ENCODE results near the gene FGFR4.
"Not testable (repeated sequence)": the region's sequence is repeated elsewhere in the genome, so short reads cannot be mapped to it uniquely, and the experiment has no call there.

The FGFR4 gene

DNA sequence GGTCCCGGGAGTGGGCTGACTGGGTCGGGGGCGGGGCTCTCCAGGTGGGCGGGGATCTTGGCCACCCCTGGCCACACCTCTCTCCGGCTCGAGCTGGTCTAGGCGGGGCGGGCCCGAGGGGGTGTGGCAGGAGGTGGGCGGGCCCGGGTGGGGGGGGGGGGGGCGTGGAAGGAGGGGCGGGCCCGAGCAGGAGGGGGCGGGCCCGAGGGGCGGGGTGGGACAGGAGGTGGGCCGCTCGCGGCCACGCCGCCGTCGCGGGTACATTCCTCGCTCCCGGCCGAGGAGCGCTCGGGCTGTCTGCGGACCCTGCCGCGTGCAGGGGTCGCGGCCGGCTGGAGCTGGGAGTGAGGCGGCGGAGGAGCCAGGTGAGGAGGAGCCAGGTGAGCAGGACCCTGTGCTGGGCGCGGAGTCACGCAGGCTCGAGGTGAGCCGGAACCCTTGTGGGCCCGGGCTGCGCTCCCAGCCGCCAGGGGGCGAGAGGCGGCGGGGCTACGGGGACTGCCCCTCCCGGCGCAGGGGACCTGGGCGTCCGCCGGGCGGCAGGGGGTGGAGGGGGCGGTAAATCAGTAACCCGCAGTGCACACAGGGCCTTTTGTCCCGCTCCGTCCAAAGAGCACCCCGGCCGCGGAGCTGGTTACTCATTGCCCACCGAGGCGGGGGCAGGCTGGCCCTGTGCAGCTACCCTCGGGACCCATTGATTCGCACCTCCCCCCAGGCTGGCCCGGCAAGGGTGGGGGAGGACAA, at the start of gene FGFR4:
TSS of gene FGFR4 (plus strand) at position 262 of the 744 bp plus-strand sequence. CDS start 2,688 bp downstream, outside the sequence.
- peak; percentile 91 for ATAC-seq
- Mint-ChIP-seq H3K4me1 (peaks cover 13% of the 10 kb centered on the region), H3K4me3 (peak within 1 kb of the TSS; percentile 63 to 78), H3K27ac (no peak within 1 kb of the TSS), H3K27me3 (peaks cover 62% of the 10 kb centered on the region), H3K9me3 (no peaks in the 10 kb centered on the region)
- peak; percentile 70 to 76 for DNase-seq

DNA sequence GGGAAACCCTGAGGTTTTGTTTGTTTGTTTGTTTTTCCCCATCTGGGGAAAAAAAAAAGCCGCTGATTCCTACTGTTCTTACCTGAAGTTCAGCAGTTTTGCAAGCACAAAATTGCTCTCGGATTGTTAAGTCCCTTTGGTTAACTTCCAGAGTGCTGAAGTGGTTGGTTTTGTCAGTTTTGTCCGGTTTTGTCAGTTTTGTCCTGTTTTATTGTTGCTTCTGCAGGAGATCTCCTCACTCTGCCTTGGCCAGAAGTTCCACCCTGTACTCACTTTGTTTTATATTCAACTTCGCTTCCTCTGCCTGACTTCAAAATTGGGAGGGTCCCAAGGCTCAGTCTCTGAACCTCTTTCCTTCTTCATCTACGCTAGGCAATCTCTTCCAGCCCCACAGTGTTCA, 49.8 kb upstream of the FGFR4 start:
- no peak for DNase-seq
- Mint-ChIP-seq H3K4me3 (no peak overlapping the region), H3K27me3 (no peaks in the 10 kb centered on the region), H3K4me1 (peaks cover 23% of the 10 kb centered on the region), H3K27ac (no peak overlapping the region), H3K9me3 (no peaks in the 10 kb centered on the region)
- ATAC-seq = no peak

DNA sequence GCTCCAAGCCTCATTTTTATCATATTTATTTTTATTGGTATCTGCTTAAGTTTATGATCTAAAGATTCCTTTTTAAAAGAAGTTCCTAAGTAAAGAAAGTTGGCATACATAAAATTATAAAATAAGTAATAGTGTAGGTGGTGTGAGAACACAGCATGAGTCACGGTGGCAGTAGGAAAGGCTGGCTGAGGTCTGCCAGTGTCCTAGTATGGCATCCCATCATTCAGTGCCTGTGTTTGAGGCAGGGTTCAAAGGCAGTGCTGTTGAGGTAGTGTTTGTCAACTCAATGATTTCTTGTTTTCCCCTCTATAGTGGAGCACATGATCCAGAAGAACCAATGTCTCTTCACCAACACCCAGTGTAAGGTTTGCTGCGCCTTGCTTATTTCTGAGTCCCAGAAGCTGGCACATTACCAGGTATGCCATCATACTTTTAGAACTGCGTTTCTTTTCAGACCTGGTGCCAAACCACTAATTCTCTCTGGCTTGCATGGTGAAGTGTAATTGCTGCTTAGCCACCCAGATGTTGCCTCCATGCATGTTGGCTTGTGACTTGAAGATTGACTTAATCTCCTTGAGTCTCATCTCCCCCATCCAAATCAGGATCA, 45.8 kb upstream of the FGFR4 start:
- Mint-ChIP-seq H3K9me3 (no peaks in the 10 kb centered on the region), H3K4me1 (peaks cover 8% of the 10 kb centered on the region), H3K27ac (no peak overlapping the region), H3K4me3 (no peak overlapping the region), H3K27me3 (no peaks in the 10 kb centered on the region)
- DNase-seq (no peak), ATAC-seq (no peak)

DNA sequence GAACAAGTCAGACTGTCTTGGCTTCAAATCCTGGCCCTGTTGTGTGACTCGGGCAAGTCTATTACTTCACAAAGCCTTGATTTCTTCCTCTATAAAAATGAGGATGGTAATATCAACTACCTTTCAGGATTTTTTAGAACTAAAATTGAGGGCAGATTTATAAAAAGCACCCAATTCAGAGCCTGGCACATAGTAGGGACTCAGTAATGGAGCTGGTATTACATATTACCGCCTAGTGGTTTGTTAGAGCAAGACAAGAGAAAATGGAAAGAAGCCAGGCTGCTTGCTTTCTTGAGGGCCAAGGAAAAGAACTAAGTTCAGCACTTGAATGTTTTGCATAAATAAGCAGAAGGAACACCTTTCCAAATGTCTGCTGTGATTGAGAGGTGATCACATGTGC, 44.8 kb upstream of the FGFR4 start:
- DNase-seq (no peak), ATAC-seq (no peak)
- peak overlapping the region in 1 of 2 donors; percentile 28 for H3K27ac Mint-ChIP-seq
- H3K4me3 Mint-ChIP-seq = no peak overlapping the region
- no peaks in the 10 kb centered on the region for H3K9me3 Mint-ChIP-seq
- no peaks in the 10 kb centered on the region for H3K27me3 Mint-ChIP-seq
- H3K4me1 Mint-ChIP-seq = no peaks in the 10 kb centered on the region

DNA sequence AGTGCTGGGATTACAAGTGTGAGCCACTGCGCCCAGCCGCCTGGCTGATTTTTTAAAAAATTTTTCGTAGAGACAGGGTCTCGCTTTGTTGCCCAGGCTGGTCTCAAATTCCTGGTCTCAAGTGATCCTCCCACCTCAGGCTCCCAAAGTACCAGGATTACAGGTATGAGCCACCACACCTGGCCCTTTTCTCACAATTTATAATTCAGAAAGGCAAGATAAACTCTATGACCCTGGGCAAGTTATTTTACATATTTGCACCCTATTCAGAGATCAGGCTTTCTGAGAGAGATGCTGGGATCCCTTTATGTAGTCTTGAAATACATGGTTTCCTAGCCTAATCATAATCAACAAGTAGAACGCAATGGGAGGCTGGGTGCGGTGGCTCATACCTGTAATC, 43.6 kb upstream of the FGFR4 start:
- no peak for DNase-seq
- H3K27ac Mint-ChIP-seq = no peak overlapping the region
- no peaks in the 10 kb centered on the region for H3K9me3 Mint-ChIP-seq
- H3K4me1 Mint-ChIP-seq = no peaks in the 10 kb centered on the region
- no peak for ATAC-seq
- no peaks in the 10 kb centered on the region for H3K27me3 Mint-ChIP-seq
- no peak overlapping the region for H3K4me3 Mint-ChIP-seq

DNA sequence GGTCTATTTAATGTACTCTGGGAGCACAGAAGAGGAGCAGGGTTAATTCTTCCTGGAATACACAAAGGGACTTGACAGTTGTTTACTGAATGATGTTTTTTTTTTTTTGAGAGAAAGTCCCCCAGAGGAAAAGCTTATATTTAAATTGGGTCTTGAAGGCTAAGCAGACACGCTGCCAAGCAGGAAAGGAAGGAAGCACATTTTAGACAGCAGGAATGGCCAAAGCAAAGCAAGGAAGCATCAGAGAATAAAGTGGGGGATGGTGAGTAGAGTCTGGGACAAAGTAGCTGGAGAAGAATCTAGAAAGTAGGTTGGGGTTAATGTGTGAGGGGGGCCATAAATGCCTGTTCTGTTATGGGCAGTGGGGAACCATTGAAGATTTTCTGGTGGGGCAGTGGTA, 42.8 kb upstream of the FGFR4 start:
- Mint-ChIP-seq H3K27ac (peak overlapping the region in 1 of 2 donors; percentile 80), H3K4me1 (no peaks in the 10 kb centered on the region), H3K4me3 (no peak overlapping the region), H3K9me3 (no peaks in the 10 kb centered on the region), H3K27me3 (no peaks in the 10 kb centered on the region)
- no peak for ATAC-seq
- no peak for DNase-seq

DNA sequence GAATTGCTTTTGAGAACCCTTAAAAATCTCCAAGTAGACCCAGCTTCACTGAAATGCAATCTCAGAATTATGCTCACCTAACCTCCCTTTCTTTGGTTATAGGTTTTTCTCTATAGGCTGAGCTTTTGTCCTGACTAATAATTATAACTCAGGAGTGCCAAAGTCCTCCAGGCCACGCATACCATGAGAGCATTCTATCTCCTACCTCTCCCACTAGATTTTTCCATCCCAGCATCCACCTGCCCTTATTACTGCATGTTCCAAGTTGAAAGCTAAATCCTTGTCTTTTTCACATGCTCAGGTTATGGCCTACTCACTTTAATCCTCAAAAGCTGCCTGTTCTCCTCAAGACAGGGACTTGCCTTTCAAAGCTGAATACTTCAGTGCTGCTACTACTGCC, 42.1 kb upstream of the FGFR4 start:
- no peak for DNase-seq
- H3K4me3 Mint-ChIP-seq = no peak overlapping the region
- ATAC-seq = no peak
- H3K4me1 Mint-ChIP-seq = no peaks in the 10 kb centered on the region
- H3K27ac Mint-ChIP-seq = peak overlapping the region in 1 of 2 donors; percentile 2
- no peaks in the 10 kb centered on the region for H3K9me3 Mint-ChIP-seq
- no peaks in the 10 kb centered on the region for H3K27me3 Mint-ChIP-seq

DNA sequence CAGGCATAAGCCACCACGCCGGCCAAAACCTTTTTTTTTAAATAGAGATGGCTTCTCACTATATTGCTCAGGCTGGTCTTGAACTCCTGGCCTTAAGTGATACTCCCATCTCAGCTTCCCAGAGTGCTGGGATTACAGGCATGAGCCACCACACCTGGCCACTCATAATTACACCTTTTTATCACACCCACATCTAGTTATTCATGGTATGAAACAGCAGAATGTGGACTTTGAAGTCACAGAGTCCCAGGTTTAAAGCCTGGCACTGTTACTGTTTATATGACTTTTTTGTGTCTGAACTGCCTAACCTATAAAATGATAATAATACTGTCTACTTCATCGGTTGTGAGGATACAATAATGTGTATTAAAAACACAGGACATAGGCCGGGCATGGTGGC, 41.1 kb upstream of the FGFR4 start:
- no peaks in the 10 kb centered on the region for H3K27me3 Mint-ChIP-seq
- no peaks in the 10 kb centered on the region for H3K9me3 Mint-ChIP-seq
- ATAC-seq (no peak), DNase-seq (no peak)
- H3K4me3 Mint-ChIP-seq = no peak overlapping the region
- no peaks in the 10 kb centered on the region for H3K4me1 Mint-ChIP-seq
- no peak overlapping the region for H3K27ac Mint-ChIP-seq

DNA sequence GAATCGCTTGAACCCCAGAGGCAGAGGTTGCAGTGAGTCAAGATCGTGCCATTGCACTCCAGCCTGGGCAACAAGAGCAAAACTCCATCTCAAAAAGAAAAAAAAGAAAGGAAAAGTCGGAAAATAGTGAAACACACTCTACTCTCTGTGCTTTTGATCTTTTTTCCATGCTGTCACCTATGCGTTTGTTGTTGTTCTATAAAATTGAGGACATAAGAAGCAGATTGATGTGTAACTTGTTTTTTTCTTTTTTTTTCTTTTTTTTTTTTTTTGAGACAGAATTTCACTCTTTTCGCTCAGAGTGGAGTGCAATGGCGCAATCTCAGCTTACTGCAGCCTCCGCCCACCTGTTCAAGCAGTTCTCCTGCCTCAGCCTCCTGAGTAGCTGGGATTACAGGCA, 38.2 kb upstream of the FGFR4 start:
- not testable (repeated sequence) for ATAC-seq, H3K9me3 Mint-ChIP-seq, H3K27me3 Mint-ChIP-seq, DNase-seq, H3K27ac Mint-ChIP-seq, H3K4me1 Mint-ChIP-seq, H3K4me3 Mint-ChIP-seq

DNA sequence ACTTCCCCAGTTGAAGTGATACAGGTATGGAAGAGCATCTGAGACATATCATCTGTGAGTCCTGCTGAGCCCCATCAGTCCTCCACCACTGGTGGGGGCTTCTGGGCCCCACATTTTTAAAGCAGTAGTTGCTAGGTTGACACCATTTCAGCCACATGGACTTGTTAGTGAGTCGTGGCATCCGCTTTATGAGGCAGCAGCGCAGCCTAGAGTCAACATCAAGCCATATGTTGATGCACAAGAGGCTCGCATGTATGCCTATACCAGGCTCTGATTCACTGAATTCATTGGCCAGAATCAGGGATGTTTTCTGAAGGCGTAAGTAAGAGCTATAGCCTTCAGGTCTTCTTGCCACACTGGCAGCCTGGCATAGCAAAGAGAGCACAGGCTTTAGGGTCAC, 37.4 kb upstream of the FGFR4 start:
- no peaks in the 10 kb centered on the region for H3K27me3 Mint-ChIP-seq
- H3K4me3 Mint-ChIP-seq = no peak overlapping the region
- DNase-seq = no peak
- no peaks in the 10 kb centered on the region for H3K4me1 Mint-ChIP-seq
- no peak overlapping the region for H3K27ac Mint-ChIP-seq
- H3K9me3 Mint-ChIP-seq = no peaks in the 10 kb centered on the region
- no peak for ATAC-seq

DNA sequence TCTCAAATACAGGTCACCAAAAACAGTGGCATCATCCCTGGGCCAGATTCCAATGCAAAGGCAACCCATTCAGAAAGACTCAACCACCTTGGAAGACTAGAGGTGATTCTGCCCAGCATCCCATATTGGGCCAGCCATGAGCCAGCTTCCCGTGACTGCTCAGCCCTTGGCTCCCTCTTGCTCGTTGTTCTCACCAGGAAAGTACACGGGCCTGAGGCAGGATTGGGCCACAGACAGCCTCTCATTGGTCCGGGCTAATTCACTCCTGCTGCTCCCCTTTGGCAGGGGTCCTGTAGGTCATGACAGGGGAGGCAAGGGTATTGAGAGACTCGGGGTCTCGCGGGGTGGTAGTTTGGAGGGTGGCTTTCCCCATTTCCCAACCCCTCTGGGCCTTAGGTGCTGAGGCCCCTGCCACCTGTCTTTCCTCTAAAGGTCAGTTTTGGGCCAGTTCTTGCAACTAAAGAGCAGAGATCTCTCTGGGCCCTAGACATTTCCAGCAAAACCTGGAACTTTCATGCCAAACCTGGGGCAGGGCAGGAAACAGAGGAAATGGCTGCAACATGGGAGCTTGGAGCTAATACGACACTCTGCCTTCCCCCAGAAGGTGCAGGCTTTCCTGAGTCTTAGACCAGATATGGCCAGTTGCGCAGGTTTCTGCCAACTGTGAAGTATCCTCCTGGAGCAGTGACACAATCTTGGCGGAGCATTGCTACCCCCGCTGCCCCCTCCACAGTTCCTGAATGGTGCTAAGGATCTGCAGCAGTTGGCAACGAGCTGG, 22.0 kb upstream of the FGFR4 start:
- no peak overlapping the region for H3K4me3 Mint-ChIP-seq
- H3K9me3 Mint-ChIP-seq = no peaks in the 10 kb centered on the region
- ATAC-seq = no peak
- no peaks in the 10 kb centered on the region for H3K27me3 Mint-ChIP-seq
- H3K4me1 Mint-ChIP-seq = no peaks in the 10 kb centered on the region
- no peak overlapping the region for H3K27ac Mint-ChIP-seq
- DNase-seq = no peak

DNA sequence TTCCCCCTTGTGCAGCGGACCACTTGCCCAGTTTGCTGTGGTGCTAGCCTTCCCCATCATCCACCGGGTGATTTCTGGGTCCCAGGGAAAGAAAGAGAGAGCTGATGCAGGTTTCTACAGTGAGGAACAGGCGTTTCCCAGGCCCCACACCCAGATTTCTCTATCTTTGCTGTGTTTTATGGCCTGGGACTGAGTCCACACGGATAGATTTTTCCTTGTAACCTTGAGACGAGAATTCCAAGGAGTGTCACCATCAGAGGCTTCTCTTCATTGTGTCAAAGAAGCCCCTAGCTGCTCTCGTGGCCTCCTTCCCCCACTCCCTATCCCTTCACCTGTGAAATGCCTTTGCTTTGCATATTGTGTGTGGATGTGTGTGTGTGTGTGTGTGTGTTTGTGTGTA, 21.2 kb upstream of the FGFR4 start:
- DNase-seq (no peak), ATAC-seq (no peak)
- H3K27me3 Mint-ChIP-seq = no peaks in the 10 kb centered on the region
- H3K9me3 Mint-ChIP-seq = no peaks in the 10 kb centered on the region
- H3K27ac Mint-ChIP-seq = no peak overlapping the region
- H3K4me3 Mint-ChIP-seq = no peak overlapping the region
- H3K4me1 Mint-ChIP-seq = no peaks in the 10 kb centered on the region

DNA sequence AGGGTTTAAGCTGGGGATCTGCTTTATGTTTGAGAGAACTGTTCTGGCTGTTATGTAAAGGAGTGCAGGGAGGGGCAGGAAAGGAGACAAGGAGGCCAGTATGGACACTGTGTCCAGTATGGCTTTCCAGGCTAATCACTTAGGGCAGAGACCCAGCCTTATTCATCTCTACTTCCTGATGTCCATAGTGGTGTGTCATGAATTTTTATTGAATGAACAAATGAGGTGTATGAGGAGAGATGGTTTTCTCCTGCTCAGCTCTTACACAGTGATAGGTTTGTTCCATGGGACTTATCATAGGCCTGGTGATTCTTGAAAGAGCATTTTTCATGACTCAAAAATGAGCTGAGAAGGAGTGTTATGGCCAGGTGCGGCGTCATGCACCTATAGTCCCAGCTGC, 20.5 kb upstream of the FGFR4 start:
- H3K27me3 Mint-ChIP-seq = no peaks in the 10 kb centered on the region
- DNase-seq (no peak), ATAC-seq (no peak)
- no peaks in the 10 kb centered on the region for H3K9me3 Mint-ChIP-seq
- peak overlapping the region in 1 of 2 donors; percentile 23 for H3K27ac Mint-ChIP-seq
- H3K4me3 Mint-ChIP-seq = no peak overlapping the region
- H3K4me1 Mint-ChIP-seq = no peaks in the 10 kb centered on the region

DNA sequence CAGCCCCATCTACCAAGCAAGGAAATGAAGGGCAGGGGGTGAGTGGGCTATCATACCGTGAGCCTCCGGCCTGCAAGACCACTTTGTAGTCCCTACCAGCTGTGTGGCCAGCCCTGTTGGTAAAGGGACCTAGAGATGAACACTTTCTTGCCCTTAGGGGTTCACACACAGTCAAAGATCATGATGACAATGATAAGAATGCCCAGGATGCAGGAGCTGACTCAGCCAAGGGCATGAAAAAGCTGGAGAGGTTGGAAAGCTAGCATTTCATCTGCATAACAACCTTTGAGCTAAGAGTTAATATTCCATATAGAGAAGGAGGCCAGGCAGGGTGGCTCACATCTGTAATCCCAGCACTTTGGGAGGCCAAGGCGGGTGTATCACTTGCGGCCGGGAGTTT, 19.2 kb upstream of the FGFR4 start:
- Mint-ChIP-seq H3K4me3 (no peak overlapping the region), H3K27me3 (no peaks in the 10 kb centered on the region)

DNA sequence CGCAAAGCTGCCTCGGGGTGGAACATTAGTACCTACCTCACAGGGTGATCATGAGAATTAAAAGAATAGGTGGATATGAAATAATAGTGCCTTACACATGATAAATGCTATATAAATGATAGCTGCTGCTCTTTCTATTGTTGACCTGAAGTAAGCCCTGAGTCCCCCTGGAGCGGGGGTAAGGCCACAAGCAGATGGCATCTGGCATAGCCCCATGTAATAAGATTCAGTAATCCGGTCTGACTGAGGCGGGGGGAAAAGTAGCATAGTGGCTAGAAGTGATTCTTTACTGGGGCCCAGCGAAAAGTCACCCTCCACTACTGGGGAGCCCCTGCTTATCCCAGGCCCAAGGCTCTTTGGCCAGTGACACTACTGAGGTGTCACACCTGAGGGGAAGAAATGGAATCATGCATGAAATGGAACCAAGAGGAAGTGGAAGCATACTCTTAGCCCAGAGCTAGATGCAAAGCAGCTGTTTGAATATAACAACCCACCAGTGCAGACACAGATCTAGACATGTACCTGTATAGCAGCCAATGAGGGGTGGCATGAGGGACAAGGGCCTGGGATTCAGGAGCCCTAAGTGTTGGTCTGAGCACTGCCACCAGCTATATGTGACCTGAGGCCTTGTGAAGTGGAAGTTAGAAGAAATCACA, 16.1 kb upstream of the FGFR4 start:
- no peak overlapping the region for H3K4me3 Mint-ChIP-seq
- no peaks in the 10 kb centered on the region for H3K27me3 Mint-ChIP-seq
- no peak for DNase-seq
- H3K9me3 Mint-ChIP-seq = no peaks in the 10 kb centered on the region
- peak overlapping the region in 1 of 2 donors; percentile 55 for H3K27ac Mint-ChIP-seq
- no peak for ATAC-seq
- peaks cover 6% of the 10 kb centered on the region for H3K4me1 Mint-ChIP-seq

More for the DNA sequence above, 19.2 kb upstream of the FGFR4 start:
- no peaks in the 10 kb centered on the region for H3K9me3 Mint-ChIP-seq
- ATAC-seq (no peak), DNase-seq (no peak)
- peaks cover 6% of the 10 kb centered on the region for H3K4me1 Mint-ChIP-seq
- H3K27ac Mint-ChIP-seq = no peak overlapping the region
